GM18858 (cell line): ENCODE results near the gene USP44.
A peak's percentile ranks its signal among the peaks of the same experiment; 100 is the strongest.
"Not testable (repeated sequence)": the region's sequence is repeated elsewhere in the genome, so short reads cannot be mapped to it uniquely, and the experiment has no call there.

Experiments used
- ATAC-seq: cut with Tn5 transposase; IDR thresholded peaks from one replicate; pipeline ENCODE4 v1.9.1; 2021; ENCODE audit not compliant: unreplicated experiment

USP44 gene

DNA sequence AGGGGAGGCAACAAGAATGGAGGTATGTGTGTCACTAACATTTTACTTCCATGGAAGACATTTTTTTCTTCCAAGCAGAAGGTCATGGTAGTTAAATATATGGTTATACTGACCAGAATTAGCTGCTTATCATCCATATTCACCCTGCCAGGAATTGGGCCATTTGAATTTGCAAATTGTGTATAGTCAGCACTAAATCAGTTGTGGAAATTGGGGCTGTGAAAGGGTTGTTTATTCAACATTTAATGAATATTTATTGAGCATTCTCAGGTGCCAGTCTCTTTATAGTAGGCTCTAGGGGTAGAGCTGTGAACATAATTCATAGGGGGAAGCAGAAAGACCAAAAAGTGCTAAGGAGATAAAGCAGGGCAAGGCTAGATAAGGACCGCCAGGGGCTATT, 39.3 kb downstream of the USP44 start:
- no peak for ATAC-seq

DNA sequence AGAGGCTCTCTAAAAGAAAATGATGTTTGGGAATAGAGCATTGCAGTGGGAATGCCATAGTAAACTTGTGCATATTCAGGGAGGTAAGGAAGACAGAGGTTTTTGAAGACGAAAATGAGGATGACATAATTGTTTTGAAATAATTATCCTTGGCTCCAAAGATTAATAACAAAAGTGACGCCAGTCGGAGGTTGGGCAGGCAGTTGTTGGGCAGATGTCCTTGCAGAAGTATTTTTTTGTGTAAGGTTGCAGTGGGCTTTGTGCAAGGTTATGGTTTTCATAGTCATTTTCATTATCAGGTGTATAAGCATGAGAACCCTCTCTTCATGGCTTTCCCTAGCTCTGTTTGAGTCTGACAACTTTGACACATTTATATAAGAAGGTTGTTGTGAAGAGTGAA, 42.0 kb downstream of the USP44 start:
- no peak for ATAC-seq

DNA sequence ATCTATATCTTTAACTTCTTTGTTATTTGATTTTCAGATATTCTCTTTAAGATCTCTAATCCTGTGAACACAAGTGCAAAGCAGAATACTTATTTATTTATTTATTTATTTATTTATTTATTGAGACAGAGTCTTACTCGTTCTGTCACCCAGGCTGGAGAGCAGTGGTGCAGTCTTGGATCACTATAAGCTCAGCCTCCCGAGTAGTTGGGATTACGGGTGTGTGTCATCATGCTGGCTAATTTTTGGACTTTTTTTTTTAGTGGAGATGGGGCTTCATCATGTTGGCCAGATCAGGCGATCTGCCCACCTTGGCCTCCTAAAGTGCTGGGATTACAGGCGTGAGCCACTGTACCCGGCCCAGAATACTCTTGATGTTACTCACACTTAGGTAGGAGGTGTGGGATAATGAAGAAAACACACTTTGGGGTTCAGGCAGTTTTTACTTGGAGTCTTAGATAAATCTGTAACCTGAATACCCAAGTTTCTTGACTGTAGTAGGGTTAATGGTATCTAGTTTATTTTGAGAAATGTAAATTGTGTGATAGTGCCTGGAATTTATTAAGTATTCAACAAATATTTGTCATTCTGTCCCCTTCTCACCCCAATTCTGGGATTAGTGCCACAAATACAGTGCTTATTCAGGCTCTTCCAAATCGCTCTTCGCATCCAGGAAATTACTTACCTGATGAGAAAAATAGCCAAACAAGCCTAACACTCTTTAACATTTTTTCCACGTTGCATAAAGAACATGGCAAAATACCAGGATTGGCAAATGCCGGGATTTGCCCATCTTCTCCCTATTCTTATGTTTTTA, 44.4 kb downstream of the USP44 start:
- ATAC-seq: no peak

DNA sequence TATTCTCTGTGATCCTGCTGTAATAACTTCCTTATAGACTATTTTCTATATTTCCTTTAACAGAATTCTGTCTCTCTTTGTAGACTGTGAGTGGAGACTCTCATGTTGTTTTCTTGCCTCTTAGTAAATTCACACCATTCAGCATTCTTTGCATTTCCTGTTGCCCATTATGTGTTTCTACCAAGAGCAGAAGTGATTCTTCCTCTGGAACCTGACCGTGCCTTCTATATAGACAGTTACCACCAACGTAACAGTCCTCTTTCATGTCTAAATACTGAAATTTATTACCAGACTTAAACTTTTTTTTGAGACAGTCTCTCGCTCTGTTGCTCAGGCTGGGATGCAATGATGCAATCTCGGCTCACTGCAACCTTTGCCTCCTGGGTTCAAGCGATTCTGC, 46.2 kb downstream of the USP44 start:
- no peak for ATAC-seq

DNA sequence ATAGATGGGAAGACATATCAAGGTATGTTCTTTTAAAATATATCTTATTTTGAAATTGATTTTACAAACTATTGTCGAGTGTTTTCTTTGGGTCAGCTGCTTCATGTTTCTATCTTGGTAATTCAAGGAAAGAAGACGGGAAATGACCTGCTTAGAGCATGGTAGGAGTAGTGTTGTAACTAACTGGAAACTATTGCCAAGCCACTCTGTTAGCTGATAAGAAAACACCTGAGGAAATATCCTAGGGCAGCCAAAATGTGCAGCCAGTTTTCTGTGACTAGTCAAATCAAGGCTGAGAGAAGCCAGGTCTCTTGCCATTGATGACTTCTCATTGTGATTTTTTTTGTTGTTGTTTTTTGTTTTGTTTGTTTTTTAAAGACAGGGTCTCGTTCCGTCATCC, 47.1 kb downstream of the USP44 start:
- no peak for ATAC-seq

DNA sequence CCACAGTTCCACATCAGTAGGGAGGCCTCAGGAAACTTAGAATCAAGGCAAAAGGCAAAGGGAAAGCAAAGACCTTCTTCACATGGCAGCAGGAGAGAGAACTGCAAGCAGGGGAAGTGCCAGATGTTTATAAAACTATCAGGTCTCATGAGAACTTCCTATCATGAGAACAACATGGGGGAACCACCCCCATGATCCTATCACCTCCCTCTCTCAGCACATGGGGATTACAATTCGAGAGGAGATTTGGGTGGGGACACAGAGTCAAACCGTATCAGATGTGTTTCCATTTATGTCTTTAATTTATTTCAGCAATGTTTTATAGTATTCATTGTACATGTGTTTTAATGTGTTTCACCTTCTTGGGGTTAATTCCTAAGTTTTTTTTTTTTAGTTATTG, 51.5 kb downstream of the USP44 start:
- ATAC-seq: no peak

DNA sequence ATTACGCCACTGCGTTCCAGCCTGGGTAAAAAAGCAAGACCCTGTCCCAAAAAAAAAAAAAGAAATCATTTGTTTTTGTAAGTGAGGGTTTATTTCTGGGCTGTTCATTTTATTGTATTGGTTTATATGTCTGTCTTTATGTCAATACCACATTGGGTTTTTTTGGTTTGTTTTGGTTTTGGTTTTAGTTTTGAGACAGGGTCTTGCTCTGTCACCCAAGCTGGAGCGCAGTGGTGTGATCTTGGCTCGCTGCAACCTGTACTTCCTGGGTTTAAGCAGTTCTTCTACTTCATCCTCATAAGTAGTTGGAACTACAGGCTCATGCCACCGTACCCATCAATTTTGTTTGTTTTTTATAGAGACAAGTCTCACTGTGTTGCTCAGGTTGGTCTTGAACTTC, 52.3 kb downstream of the USP44 start:
- ATAC-seq: no peak

DNA sequence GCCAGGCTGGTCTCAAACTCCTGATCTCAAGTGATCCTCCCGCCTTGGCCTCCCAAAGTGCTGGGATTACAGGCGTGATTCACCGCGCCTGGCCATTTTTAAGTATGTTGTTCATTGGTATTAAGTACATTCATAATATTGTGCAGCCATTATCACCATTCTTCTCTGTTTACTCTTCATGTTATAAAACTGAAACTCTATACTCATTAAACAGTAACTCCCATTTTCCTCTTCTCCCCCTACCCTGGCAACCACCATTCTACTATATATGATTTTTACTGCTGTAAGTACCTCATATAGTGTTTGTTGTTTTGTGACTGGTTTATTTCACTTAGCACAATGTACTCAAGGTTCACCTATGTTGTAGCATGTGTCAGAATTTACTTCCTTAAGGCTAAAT, 54.2 kb downstream of the USP44 start:
- no peak for ATAC-seq

DNA sequence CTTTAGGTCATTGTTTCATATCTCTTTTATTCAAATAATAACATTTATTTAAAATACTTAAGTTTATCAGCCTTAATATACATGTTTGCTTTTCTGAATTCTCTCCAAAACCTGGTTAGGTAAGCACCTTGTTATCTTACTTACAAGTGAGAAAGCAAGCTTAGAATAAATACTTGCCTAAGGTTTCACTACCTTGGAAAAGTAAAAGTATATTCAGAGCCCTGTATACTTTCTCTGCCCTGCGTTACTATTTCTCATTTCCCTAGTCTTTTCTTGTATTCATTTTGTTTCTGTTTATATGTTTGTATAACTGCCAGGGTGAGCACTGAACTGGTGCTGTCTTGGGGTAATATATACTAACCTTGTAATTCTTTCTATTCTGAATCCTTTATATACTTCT, 55.8 kb downstream of the USP44 start:
- no peak for ATAC-seq

DNA sequence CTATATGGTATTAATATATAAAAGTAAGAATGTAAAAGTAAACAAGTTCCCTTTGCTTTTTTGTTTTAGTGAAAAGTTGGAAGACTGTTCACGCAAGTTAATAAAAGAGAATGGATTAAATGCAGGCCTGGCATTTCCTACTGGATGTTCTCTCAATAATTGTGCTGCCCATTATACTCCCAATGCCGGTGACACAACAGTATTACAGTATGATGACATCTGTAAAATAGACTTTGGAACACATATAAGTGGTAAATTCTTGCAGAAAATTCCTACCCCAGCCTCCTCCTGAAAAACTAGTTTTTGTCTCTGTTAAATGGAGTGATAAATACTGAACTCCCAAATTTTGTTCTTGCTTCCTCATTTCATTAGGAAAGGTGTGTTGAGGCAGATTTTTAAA, 56.4 kb downstream of the USP44 start:
- ATAC-seq: no peak

DNA sequence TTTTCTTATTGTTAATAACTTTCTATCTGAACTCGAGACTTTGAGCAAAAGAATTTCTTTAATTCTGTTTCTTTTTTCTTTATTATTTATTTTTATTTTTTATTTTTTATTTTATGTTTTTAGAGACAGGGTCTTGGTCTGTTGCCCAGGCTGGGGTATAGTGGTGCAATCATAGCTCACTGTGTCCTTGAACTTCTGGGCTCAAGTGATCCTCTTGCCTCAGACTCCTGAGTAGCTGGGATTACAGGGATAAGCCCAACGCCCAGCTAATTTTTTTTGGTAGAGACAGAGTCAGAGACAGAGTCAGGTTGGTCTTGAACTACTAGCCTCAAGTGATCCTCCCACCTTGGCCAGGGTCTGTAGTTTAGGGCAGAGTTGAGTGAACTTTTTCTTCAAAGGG, 58.8 kb downstream of the USP44 start:
- ATAC-seq: no peak

DNA sequence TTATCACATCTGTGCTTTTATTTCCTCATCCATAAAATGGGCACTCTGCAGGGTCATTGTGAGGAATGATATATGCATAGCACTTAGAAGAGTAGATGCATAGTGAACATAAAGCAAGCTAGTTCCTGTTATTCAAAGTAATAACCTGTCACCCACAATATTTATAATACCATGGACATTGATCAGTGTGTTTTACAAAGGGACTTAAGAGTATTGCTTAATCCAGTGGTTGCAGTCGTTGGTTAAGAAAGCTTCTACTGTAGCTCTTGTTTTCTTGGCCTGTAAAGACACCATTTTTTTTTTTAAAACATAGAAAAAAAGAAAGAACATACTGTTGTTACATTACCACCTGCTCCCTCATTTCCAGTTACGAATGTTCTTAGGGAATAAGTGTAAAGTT, 64.3 kb downstream of the USP44 start:
- no peak for ATAC-seq

DNA sequence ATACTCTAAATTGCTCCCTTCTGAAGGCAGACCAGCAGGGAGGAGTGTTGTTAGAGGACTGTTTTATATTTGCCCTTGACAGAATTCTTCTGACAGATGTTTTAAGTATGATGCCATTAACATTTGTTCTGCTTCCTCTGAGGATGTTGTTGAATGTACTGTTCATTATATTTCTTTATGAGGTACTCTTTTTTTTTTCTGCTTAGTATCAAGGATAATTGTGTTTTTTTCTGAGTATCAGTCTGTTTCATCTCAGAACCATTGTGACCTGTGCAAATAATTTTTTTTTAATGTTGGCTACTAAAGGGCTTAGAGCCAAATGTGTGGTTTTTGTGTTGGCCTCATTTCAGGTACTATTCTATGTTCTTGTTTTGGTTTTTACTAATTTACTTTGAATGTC, 66.8 kb downstream of the USP44 start:
- ATAC-seq: no peak

DNA sequence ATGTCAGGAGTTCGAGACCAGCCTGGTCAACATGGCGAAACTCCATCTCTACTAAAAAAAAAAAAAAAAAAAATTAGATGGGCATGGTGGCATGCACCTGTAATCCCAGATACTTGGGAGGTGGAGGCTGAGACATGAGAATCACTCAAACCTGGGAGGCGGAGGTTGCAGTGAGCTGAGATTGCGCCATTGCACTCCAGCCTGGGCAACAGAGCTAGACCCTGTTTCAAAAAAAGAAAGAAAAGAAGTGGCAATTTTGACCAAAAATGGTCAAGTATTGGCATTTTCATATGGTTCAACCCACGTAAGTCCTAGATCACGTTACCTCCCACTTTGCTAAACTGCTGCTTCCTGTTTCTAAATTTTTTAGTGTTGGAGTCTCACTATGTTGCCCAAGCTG, 68.7 kb downstream of the USP44 start:
- not testable (repeated sequence) for ATAC-seq

DNA sequence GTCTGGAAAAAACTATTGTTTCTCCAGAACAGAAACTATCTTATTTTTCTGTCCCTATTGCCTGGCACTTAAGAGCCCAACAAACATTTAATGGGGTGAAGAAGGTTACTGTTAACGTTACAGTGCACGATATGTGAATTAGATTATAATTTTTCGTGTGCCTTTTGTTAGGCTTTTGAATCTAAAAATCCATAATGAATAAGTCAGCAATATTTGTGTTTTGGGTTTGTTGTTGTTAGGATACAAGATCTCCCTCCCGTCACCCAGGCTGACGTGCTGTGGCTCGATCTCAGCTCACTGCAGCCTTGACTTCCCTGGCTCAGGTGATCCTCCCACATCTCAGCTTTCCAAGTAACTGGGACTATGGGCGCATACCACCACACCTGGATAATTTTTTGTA, 69.4 kb downstream of the USP44 start:
- no peak for ATAC-seq

DNA sequence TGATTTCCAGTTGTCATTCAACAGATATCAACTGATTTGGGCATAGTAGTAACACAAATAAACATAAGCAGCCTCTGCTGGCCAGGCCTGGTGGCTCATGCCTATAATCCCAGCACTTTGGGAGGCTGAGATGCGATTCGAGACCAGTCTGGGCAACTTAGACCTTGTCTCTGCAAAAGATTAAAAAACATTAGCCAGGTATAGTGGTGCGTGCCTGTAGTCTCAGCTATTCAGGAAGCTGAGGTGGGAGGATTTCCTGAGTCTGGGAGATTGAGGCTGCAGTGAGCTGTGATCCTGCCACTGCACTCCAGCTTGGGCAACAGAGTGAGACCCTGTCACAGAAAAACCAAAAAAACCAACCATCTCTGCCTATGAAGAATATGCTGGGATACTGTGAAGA, 70.2 kb downstream of the USP44 start:
- no peak for ATAC-seq

DNA sequence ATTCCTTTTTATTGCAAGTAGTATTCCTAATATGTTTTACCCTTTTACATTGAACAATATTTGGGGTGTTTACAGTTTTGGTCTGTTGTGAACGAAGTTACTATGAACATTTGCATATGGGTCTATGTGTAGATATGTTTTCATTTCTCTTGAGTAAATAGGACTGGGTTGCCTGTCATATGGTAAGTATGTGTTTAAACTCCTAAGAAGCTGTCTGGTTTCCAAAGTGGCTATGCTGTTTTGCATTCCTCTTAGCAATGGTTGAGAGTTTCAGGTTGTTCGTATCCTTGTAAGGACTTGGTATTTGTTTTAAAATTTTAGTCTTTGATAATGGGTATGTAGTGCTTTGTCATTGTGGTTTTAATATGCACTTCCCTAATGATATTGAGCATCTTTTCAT, 71.0 kb downstream of the USP44 start:
- ATAC-seq: no peak

DNA sequence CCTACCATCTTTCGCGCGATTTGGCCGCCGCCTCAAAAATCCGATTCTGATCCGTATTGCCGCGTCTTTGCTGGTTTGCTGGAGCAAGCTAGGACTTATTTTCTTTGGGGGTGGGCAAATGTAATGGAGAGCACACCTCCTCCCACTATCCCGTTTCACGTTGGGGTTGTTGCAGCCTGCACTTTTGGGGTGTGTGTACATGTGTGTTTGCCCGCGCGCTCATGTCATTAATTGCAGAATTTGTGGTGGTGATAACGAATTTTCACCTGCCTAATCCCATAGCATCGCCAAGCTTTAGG, 76.7 kb downstream of the USP44 start:
- ATAC-seq: no peak

DNA sequence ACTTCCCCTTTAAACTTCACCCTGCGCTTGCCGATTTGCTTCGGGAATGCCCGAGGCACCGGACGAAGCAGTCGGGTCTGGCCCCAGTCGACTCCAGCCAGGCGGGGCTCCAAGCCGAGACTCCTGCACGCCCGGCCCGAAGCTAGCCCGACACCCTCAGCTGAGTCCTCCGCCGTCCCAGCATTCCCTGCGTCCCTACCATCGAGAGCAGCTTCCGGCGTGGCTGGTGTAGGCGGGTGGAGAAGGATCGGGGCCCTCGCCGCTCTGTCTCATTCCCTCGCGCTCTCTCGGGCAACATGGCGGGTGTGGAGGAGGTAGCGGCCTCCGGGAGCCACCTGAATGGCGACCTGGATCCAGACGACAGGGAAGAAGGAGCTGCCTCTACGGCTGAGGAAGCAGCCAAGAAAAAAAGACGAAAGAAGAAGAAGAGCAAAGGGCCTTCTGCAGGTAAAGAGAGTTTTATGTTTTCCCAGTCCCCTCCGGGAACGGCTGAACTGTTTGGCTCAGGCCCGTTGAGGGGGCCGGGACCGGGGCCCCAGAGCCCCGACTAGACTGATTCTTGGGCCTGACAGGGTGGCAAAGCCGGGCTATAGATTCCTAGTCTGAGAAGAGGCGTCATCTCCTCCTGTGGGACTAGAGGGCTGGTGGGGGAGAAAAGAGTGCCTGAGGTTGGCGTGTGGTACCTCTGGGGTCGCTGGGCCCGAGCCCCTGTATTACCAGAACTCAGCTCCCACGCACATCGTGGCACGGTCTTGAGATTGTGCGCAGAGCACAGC, 77.2 kb downstream of the USP44 start, which contains the start of gene METAP2:
METAP2 (plus strand) TSS at position 269 of the 776 bp plus-strand sequence; CDS start at position 297, 28 bp downstream.
- peak; percentile 92 for ATAC-seq

DNA sequence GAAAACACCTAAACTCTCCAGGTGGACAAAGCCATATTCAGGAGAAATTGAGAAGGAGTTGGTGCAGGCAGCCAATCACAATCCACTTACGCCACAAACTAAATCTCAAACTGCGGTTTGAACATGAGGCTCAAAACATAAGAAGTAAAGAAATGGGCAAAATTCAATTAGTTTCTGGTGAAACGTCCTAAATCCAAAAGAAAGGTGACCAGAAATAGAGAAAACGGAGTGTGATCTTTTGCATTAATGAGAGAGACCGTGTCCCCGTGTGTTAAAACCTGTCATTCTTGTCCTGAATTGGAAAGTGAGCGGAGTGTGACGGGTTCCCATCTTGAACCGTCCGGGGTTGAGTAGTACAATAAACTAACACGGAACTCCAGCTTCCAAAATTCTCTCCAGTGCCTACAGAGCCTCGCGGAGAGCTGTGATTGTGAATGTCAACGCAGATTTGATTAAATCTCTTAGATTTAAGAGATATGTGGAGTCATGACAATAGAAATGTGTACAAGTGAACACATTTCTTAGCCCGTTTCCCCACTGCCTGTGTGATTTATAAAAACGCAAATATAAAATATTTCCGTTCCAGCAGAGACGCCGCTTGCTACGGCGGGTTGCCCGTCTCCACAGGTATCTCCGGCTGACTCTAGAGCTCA, 77.9 kb downstream of the USP44 start:
- ATAC-seq: peak; percentile 27

DNA sequence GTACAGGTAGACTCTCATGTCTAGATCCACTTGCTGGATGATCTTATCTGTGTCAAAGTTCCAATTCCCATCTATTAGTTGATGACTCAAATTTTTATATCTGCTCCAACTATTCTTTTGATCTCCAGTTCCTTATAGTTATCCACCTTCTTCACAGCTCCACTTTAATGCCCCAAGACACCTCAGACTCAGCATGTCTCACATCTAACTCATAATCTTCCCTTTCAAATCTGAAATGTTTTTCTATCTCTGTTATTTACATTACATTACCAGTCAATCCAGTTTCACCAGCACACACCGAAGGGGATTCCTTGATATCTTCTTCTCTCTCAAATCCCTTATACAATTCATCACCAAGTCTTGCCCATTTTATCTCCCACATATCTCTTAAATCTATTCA, 81.0 kb downstream of the USP44 start:
- no peak for ATAC-seq
